Retina (tissue), 1 donor: ENCODE data around the gene NRXN3.

Experiments
- DNase-seq: peaks from one replicate; pipeline ENCODE4 v3.0.0-alpha.2; 2016

NRXN3 gene

DNA sequence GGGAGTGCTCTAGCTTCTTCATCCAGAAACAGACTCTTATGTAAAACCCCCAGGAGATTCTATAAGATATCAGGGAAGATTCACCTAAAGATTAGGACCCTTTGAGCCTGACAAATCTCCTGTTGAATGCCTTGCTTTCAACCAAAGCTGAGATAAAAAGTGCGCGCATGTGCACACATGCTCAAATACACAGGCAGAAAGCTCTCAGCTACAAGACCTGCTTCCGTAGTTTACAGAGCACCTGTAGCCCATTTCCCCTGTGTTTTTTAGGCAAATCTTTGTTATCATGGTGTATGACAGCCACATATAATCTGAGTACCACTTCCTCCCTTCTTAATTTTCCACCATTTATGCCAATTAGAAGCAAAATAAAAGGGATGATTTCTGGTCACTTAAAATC, 866.9 kb downstream of the NRXN3 start:
- DNase-seq, result no peak

DNA sequence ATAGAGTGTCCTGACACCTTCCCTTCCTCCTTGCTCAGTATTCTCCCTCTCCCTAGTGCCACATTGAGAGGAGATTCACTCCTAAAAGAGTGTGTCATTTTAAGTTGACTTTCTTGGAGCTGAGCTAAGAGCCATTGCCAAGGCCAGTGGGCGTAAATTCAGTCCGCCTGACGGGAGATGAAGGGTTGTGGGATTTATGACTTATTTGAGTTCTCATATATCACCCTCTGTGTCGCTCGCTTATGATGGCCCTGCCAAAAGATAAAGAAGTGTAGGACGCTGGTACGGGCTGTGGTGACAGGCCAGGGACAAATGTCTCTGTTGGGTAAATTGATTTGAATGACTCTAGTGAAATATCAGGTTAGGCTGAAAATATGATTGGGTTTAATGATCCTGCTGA, 867.4 kb downstream of the NRXN3 start:
- no peak for DNase-seq

DNA sequence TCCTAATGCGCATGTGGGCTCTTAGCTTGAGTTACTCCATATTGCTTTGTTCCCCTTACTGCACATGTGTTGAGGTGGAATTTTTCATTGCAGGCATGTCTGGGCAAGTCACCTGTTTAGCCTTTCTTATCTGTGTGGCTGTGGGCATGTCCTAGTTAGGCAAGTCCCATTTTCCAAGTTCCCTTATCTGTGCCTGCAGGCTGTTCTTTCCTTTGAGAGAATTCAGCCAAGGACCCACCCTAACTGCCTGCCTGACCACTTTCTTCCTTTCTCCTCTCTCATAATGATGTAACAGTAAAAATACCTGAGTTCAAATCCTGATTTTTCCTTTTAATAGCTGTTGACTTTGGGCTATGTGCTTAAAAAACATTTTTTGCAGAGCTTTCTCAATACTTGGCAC, 870.6 kb downstream of the NRXN3 start:
- DNase-seq, result no peak

GRCh38 chr14:79043194-79043889, 873.2 kb downstream of the NRXN3 start:
- no peak for DNase-seq

GRCh38 chr14:79044894-79045624, 874.9 kb downstream of the NRXN3 start:
- DNase-seq, result no peak

DNA sequence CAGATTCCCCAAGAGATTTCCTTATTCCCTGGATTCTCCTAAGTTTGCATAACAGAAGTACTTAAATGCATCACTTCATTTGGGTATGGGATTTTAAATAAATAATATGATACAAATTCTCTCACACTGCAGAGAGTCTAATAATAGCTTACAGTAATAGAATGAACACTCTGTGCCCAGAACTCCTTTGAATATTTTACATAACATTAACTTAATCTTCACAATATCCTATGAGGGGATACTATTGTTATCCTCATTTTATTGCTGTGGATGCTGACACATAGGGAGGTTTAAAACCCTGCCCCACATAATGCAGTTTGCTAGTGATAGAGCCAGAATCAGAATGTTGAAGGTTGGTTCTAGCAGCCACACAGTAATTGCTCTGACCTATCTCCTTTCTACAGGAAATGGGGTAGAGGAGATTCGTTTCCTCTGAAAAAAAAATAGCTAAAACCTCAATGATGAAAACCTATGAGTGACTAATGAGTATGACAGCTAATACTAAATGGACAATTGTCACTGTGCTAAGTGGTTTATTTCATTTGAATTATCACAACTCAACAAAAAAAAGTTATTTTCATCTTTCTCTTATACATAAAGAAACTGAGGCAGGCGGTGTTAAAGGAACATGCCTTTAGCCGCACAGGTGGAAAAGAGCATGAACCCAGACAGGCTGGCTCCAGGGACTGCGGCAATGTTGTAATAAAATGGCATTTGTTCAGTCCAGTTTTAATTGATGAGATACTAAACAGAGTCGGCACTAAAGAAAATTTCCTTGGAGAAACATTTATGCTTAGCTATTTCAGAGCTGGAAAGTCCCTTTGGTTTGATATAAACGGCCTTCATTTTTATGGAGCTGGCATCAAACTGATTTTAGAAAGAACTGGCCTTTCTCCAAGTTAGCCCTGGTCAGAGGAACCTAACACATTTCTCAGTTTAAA, 880.9 kb downstream of the NRXN3 start:
- no peak for DNase-seq

DNA sequence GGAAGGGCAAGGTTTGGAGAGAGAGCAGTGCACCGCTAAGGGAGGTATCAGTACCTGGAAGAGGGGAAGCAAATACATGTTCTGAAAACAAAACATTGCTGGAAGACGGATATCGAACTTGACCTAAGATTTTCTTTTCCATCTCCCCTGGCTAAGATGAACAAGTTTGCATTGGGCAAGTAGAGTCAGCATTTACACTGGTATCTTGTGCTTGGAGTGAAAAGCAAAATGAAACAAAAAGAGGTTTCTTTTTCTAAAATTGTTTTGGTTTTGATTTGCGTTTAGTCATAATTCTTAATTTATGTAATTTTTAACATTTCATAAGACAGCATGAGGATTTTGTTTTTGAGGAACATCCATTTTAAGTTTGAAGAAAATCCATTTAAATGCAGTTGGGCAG, 881.6 kb downstream of the NRXN3 start:
- no peak for DNase-seq

DNA sequence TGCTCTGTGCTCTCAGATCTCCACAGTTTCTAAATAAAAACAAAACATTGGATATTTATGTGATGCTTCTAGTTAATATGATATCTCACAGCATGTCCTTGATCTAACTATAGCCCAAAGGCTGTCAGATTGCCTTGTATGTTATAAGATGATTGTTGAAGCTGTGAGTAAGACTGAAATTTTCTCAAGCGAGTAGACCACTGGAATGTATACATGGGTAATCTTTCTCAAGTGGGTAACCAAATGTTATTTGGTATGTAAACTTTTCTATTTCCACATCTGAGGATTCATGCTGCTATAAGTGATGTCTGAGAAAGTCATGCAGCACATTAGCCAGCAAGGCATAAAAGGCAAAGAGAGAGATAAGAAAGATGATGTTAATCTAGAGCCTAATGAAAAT, 886.7 kb downstream of the NRXN3 start:
- no peak for DNase-seq

DNA sequence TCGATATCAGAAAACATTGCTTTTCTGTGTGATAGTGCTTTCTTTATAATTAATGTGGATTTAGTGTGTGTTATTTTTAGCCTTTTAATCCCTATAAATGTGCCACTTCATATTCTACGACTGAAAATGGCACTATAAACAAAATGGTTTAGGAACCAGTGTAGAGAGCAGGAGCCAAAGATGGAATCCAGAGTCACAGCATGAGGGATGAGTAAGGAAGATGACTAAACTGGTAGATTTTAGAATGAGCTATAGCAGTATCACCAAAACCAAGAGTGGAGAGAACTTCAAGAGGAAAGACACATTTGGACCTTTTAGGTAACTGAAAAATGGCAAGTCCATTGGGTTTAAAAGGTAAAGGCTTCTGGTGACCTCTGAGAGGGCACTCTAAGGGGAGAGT, 887.2 kb downstream of the NRXN3 start:
- no peak for DNase-seq

DNA sequence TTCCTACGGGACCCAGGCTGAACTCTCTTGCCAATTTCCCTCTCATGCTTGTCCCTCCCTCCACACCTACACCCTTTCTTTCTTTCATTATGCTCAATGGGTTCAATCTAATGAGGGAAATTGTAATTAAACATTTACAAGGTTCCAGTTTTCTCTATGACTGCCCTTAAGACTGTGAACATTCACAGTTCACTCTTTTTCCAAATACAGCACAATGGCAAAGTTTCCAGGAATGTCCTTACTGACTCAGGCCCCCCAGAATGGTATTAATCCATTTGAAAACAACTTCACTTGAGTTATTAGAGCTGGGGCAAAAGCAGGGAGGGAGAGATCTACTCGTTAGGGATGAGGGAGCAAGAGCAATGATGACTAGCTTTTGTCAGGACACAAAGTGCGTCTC, 892.1 kb downstream of the NRXN3 start:
- DNase-seq, result no peak

- no peak for DNase-seq
Measured at GRCh38 chr14:79064214-79064613, 894.0 kb downstream of the NRXN3 start.

DNA sequence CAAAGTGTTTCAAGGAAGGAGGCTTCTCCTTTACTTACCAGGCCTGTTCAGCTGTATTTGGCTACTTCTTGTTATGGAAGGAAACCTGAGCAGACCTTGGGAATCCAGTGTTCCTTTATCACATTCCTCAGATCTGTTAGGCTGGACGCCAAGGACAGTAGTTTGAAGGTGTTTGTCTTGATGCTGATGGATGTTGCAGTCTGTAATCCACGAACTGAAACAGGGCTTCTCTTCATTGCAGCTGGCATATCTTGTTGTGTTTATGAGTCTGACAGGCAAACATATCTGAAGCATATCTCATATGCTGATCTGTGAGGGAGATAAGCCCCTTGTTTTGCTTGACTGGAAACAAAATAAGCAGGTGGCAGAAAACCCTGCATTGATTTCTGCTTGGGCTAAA, 904.3 kb downstream of the NRXN3 start:
- no peak for DNase-seq

- DNase-seq, result no peak
Measured at GRCh38 chr14:79076428-79076827, 906.3 kb downstream of the NRXN3 start.

DNA sequence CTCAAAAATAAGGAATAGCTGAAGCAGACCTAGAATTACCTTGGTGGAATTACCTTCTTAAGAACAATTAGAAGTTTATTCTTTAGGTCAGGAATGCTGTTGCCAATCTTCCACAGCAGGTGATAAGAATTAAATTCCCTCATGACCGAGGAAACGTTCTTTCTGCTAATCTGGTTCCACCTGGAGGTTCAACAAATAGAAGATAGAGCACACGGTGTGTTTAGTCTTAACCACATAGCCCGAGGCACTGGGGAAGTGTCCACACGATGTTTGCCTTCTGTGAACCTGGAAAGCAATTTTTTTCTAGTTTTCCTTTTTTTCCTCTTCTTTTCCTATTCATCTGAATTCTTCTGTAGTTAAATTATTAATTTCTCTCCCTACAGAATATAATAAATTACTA, 906.9 kb downstream of the NRXN3 start:
- no peak for DNase-seq

GRCh38 chr14:79080040-79080439, 909.9 kb downstream of the NRXN3 start:
- DNase-seq, result no peak

- no peak for DNase-seq
Measured at GRCh38 chr14:79082883-79083282, 912.7 kb downstream of the NRXN3 start.

DNA sequence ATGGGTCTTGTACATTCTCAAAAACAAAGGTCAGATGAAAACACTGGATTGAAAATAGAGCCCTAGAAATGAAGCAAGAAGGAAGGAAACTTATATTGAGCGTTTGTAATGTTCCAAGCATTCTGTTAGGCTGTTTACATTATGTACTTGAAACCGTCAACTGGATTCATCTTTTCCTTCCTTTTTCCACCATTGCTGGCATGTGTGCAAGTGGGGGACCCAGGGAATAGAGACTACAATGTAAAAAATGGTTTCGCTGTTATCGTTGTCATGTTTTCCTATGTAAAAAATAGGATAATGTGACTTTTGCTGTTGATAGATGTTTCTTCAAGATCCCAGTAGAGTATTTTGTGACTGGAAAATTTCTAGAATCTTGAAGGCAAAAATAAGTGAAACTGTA, 913.2 kb downstream of the NRXN3 start:
- DNase-seq, result no peak

DNA sequence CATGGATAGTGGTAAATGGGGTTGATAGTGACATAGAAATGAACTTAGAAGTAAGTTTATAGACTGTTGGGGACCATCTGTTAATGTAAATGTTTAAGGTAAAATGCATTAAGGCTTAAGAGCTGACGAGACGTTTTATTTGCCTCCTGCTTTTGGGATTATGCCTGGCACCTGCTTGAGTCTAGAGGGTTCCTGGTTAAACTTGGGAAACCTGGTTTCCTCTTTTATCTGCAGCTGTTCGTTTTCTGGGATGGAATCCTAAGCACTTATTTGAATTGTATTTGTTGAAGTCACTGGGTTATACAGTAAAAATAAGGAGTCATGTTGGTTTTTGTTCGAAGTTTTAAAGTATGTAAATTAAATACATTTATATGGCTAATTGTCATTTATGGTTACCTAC, 914.7 kb downstream of the NRXN3 start:
- no peak for DNase-seq

- DNase-seq, result no peak
Measured at GRCh38 chr14:79089576-79089975, 919.4 kb downstream of the NRXN3 start.

GRCh38 chr14:79090641-79091180, 920.5 kb downstream of the NRXN3 start:
- no peak for DNase-seq

DNA sequence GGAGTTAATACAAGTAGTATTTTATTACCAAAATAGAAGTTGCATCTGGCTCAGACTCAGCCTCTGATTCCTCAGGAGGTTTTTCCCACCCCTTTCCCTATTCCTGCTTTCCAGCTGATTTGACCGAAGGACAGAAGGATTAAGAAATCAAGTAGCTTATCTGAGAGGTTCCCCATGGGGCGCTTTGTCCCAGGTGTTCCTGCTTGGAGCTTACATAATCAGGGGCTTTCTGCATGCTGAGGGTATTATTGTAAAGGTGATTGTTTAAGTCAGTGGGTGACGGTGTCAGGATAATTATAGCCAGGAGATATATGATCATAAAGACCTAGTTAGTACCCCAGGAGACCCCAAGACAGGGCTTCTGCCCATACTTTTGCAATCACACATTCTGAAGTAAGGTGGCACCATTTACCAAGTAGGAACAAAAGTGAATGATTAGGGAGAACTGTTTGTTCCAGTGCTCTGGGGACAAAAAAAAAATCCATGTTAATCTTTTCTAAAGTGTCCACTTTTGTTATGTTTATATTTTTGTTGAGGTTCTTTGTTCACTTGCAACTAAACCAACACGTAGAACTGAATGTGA, 921.3 kb downstream of the NRXN3 start:
- DNase-seq, result no peak

DNA sequence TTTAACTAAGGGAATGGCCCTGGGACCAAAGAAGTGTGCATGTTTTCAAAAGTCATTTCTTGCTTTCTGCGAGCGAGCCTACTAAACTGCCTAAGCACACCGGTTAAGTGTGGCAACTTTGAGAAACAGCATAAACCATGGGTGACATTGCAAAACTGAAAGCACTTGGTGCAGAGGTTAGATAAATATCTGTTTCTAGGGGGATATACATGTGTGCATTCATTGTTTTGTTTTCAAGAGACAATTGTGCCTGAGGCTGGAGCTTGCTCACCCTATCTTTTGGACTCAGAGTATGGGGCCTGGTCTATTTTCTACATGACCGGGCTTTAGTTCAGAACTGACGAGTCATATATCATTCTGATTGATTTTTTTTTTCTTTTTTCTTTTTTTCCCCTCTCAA, 923.4 kb downstream of the NRXN3 start:
- DNase-seq, result no peak

DNA sequence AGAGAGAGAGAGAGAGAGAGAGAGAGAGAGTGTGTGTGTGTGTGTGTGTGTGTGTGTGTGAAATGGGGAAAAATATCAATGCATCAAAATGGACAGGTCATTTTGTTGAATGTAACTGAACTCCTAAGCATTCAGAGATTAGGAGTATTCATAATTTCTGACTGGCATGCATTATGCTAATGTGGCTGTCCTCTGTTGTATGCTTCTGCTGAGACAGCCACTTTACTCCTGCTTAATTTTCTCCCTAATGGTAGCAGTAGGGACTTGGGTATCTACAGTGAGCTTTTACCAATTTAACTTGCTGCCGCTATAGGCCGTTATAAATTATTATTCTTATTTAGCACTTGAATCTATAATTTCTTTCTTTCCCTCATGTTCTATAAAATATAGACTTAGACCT, 924.8 kb downstream of the NRXN3 start:
- no peak for DNase-seq
